OCI-LY1 (cell line): ENCODE data around the gene NACC1.

Source experiments
- H2AFZ ChIP-seq: fragments of 200-600 bp; sonication (generic), shearing (Covaris generic); 2 replicates; pipeline ENCODE4 v1.6.0; 2014; ENCODE audit warnings: antibody characterized with exemption, mild to moderate bottlenecking, low read length
- H3F3A ChIP-seq: fragments of 200-600 bp; sonication (generic), shearing (Covaris generic); 2 replicates; pipeline ENCODE4 v1.6.0; 2014; ENCODE audit warnings: mild to moderate bottlenecking, antibody characterized with exemption, low read length, moderate library complexity; ENCODE audit not compliant: insufficient read depth
- H3K27ac ChIP-seq: fragments of 200-600 bp; sonication (generic); 2 replicates; pipeline ENCODE4 v1.5.1; 2014; ENCODE audit warnings: low read length, mixed run types, mild to moderate bottlenecking, low read depth; ENCODE audit not compliant: poor library complexity, severe bottlenecking
- H3K27me3 ChIP-seq: fragments of 200-600 bp; sonication (generic); 2 replicates; pipeline ENCODE4 v1.6.0; 2014; ENCODE audit warnings: antibody characterized with exemption, mild to moderate bottlenecking, low read length, moderate library complexity; ENCODE audit not compliant: insufficient read depth
- H3K36me3 ChIP-seq: fragments of 200-600 bp; sonication (generic); 2 replicates; pipeline ENCODE4 v1.6.1; 2014; ENCODE audit warnings: mild to moderate bottlenecking, antibody characterized with exemption, low read length, moderate library complexity, mixed read lengths; ENCODE audit not compliant: insufficient read depth
- H3K4me1 ChIP-seq: fragments of 200-600 bp; sonication (generic); 2 replicates; pipeline ENCODE4 v1.5.1; 2014; ENCODE audit warnings: mild to moderate bottlenecking, low read length, moderate library complexity; ENCODE audit not compliant: insufficient read depth, severe bottlenecking
- H3K4me2 ChIP-seq: fragments of 200-600 bp; sonication (generic), shearing (Covaris generic); 2 replicates; pipeline ENCODE4 v1.6.1; 2014; ENCODE audit warnings: low read length
- H3K4me3 ChIP-seq: fragments of 200-600 bp; sonication (generic); 2 replicates; pipeline ENCODE4 v1.5.1; 2014; ENCODE audit warnings: low read length, low read depth, mild to moderate bottlenecking, mixed read lengths; ENCODE audit not compliant: poor library complexity, severe bottlenecking
- H3K79me2 ChIP-seq: fragments of 200-600 bp; shearing (Covaris generic); 2 replicates; pipeline ENCODE4 v1.6.1; 2016; ENCODE audit warnings: mixed run types, low read length, mixed read lengths; ENCODE audit not compliant: insufficient read depth
- H3K9ac ChIP-seq: fragments of 200-600 bp; sonication (generic), shearing (Covaris generic); 2 replicates; pipeline ENCODE4 v1.6.1; 2014; ENCODE audit warnings: mild to moderate bottlenecking, low read length, mixed read lengths
- H3K9me2 ChIP-seq: fragments of 200-600 bp; sonication (generic), shearing (Covaris generic); 2 replicates; pipeline ENCODE4 v1.6.1; 2014; ENCODE audit warnings: low read depth, mild to moderate bottlenecking, low read length, mixed read lengths
- H3K9me3 ChIP-seq: fragments of 200-600 bp; shearing (Covaris generic); 2 replicates; pipeline ENCODE4 v1.6.1; 2014; ENCODE audit warnings: low read length, mixed read lengths
- H4K20me1 ChIP-seq: fragments of 200-600 bp; sonication (generic), shearing (Covaris generic); 2 replicates; pipeline ENCODE4 v1.6.0; 2016; ENCODE audit warnings: mild to moderate bottlenecking, low read length; ENCODE audit not compliant: insufficient read depth
- CTCF ChIP-seq: fragments of 200-600 bp; sonication (generic), shearing (Covaris generic); IDR thresholded peaks from 2 replicates; pipeline ENCODE4 v1.5.1; 2017; ENCODE audit warnings: mild to moderate bottlenecking, antibody characterized with exemption, low read length, moderate library complexity, mixed read lengths
- EZH2 ChIP-seq: fragments of 200-600 bp; sonication (generic), shearing (Covaris generic); IDR thresholded peaks from 2 replicates; pipeline ENCODE4 v1.8.0; 2017; ENCODE audit warnings: borderline replicate concordance, mixed run types, mild to moderate bottlenecking, antibody characterized with exemption, low read length, moderate library complexity, mixed read lengths

Gene NACC1

DNA sequence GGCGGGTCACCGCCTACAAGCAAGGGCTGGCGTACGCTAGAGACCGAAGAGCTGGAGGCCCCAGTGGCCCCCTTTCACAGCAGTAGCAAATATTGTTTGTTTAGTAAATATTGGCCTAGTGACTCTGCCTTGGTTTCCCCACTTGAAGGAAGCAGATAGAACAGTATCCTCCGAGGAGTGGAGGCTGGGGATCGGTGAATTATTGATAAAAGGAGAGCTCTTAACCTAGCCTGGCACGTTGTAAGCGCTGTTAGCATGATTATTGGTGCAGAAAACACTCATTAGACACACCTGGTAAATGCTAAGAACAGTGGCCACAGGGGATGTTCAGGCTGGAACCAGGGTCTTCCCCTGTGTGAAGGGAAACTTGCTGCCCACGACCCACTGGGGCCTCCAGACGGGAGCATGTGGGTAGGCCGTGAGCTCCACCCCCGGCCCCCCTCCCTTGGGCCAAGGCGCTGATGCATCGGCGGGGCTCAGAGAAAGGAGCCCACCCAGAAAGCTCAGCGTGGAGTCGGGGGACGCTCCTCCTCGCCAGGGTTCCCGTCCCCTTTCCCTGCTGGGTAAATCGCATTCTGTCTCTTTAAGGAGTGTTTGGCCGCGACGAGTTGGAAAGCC is 34.4 kb downstream of the NACC1 start:
- Histone ChIP-seq H3K36me3 (peaks cover 6% of the 10 kb centered on the region), H3K4me1 (peaks cover 49% of the 10 kb centered on the region), H3F3A (peaks cover 5% of the 10 kb centered on the region), H3K27ac (peak overlapping the region; percentile 91), H3K9ac (peak overlapping the region; percentile 88), H2AFZ (no peak overlapping the region), H3K27me3 (no peaks in the 10 kb centered on the region; the same call in 1 of the 2 replicates), H3K4me3 (peak overlapping the region; percentile 90), H3K79me2 (no peaks in the 10 kb centered on the region), H3K4me2 (peak overlapping the region; percentile 94), H4K20me1 (no peaks in the 10 kb centered on the region), H3K9me3 (no peaks in the 10 kb centered on the region), H3K9me2 (no peaks in the 10 kb centered on the region)
- TF ChIP-seq CTCF (no peak), EZH2 (no peak)

- TF ChIP-seq CTCF (peak; percentile 34; the same call in 1 of the 2 replicates), EZH2 (no peak)
- no peak overlapping the region for H2AFZ ChIP-seq
Observed at GRCh38 chr19:13152974-13153568, 35.0 kb downstream of the NACC1 start.

GRCh38 chr19:13153569-13154240 is 35.6 kb downstream of the NACC1 start:
- Histone ChIP-seq H3K9me2 (no peaks in the 10 kb centered on the region), H3K9ac (peak overlapping the region; percentile 88), H3K36me3 (peaks cover 6% of the 10 kb centered on the region), H3F3A (peaks cover 5% of the 10 kb centered on the region), H3K79me2 (no peaks in the 10 kb centered on the region), H3K9me3 (no peaks in the 10 kb centered on the region), H3K4me3 (peak overlapping the region; percentile 90), H3K4me2 (peak overlapping the region; percentile 94), H3K27me3 (no peaks in the 10 kb centered on the region; the same call in 1 of the 2 replicates), H3K27ac (no peak overlapping the region), H2AFZ (no peak overlapping the region), H3K4me1 (peaks cover 47% of the 10 kb centered on the region), H4K20me1 (no peaks in the 10 kb centered on the region)
- TF ChIP-seq EZH2 = no peak
- no peak for TF ChIP-seq CTCF

More at GRCh38 chr19:13152974-13153568, 35.0 kb downstream of the NACC1 start:
- Histone ChIP-seq H3K27ac (peak overlapping the region; percentile 91), H3K9me2 (no peaks in the 10 kb centered on the region), H3K4me2 (peak overlapping the region; percentile 94), H3K36me3 (peaks cover 6% of the 10 kb centered on the region), H3K9ac (peak overlapping the region; percentile 88), H3K9me3 (no peaks in the 10 kb centered on the region), H3K27me3 (no peaks in the 10 kb centered on the region; the same call in 1 of the 2 replicates), H3K4me3 (peak overlapping the region; percentile 90), H4K20me1 (no peaks in the 10 kb centered on the region), H3F3A (peaks cover 5% of the 10 kb centered on the region), H3K79me2 (no peaks in the 10 kb centered on the region), H3K4me1 (peaks cover 49% of the 10 kb centered on the region)
